Stomach smooth muscle (tissue), 2 donors: ENCODE data around the gene TFAP2A.

Experiments
- H3K27ac ChIP-seq: one replicate; pipeline ENCODE4 v1.7.0; 2013; ENCODE audit warnings: mild to moderate bottlenecking, low read length, inconsistent platforms
- H3K27me3 ChIP-seq, 2 donors: one replicate each; pipeline ENCODE4 v1.7.0; 2013; ENCODE audit warnings: low read length in 2 of 2; ENCODE audit not compliant: insufficient read depth in 2 of 2, control insufficient read depth in 1 of 2
- H3K36me3 ChIP-seq, 2 donors: one replicate each; pipeline ENCODE4 v1.7.0; 2013; ENCODE audit warnings: low read length in 2 of 2; ENCODE audit not compliant: control insufficient read depth in 2 of 2, insufficient read depth in 2 of 2
- H3K4me1 ChIP-seq: one replicate; pipeline ENCODE4 v1.7.0; 2013; ENCODE audit warnings: low read length; ENCODE audit not compliant: control insufficient read depth, insufficient read depth
- H3K4me3 ChIP-seq, 2 donors: one replicate each; pipeline ENCODE4 v1.7.0; 2013; ENCODE audit warnings: low read length in 2 of 2
- H3K9ac ChIP-seq, 2 donors: one replicate each; pipeline ENCODE4 v1.7.0; 2013; ENCODE audit warnings: low read length in 2 of 2, mild to moderate bottlenecking in 1 of 2
- H3K9me3 ChIP-seq, 2 donors: one replicate each; pipeline ENCODE4 v1.7.0; 2013; ENCODE audit warnings: low read length in 2 of 2; ENCODE audit not compliant: control insufficient read depth in 2 of 2
- donor health status: healthy.
- donor health status: Pancreatic carcinoma.

TFAP2A gene

GRCh38 chr6:10386220-10386619, 28.7 kb downstream of the TFAP2A start:
- Histone ChIP-seq H3K4me1 (peaks cover 18% of the 10 kb centered on the region), H3K36me3 (no peaks in the 10 kb centered on the region), H3K4me3 (no peak overlapping the region), H3K27me3 (peaks cover 86 to 95% of the 10 kb centered on the region in 2 donors), H3K27ac (no peak overlapping the region), H3K9ac (no peak overlapping the region), H3K9me3 (peaks cover 0 to 7% of the 10 kb centered on the region in 2 donors)

- H3K4me1 ChIP-seq: peaks cover 17% of the 10 kb centered on the region
- H3K9ac ChIP-seq: no peak overlapping the region
- H3K27ac ChIP-seq: no peak overlapping the region
- no peaks in the 10 kb centered on the region for H3K36me3 ChIP-seq
- H3K4me3 ChIP-seq: no peak overlapping the region
- peaks cover 87 to 95% of the 10 kb centered on the region in 2 donors for H3K27me3 ChIP-seq
- peaks cover 0 to 7% of the 10 kb centered on the region in 2 donors for H3K9me3 ChIP-seq
Observed at GRCh38 chr6:10385524-10386132, 29.2 kb downstream of the TFAP2A start.

GRCh38 chr6:10384610-10385523, 30.0 kb downstream of the TFAP2A start:
- peaks cover 0 to 7% of the 10 kb centered on the region in 2 donors for H3K9me3 ChIP-seq
- peaks cover 11% of the 10 kb centered on the region for H3K4me1 ChIP-seq
- H3K27me3 ChIP-seq: peaks cover 80 to 90% of the 10 kb centered on the region in 2 donors
- H3K4me3 ChIP-seq: no peak overlapping the region
- no peak overlapping the region for H3K9ac ChIP-seq
- H3K27ac ChIP-seq: no peak overlapping the region
- H3K36me3 ChIP-seq: no peaks in the 10 kb centered on the region

- Histone ChIP-seq H3K4me3 (no peak overlapping the region), H3K4me1 (peaks cover 11% of the 10 kb centered on the region), H3K27ac (no peak overlapping the region)
Observed at GRCh38 chr6:10384091-10384609, 30.7 kb downstream of the TFAP2A start.

GRCh38 chr6:10383331-10384090, 31.4 kb downstream of the TFAP2A start:
- Histone ChIP-seq H3K9ac (no peak overlapping the region), H3K27ac (no peak overlapping the region), H3K27me3 (peaks cover 68 to 76% of the 10 kb centered on the region in 2 donors), H3K4me3 (no peak overlapping the region), H3K4me1 (peaks cover 11% of the 10 kb centered on the region), H3K36me3 (no peaks in the 10 kb centered on the region), H3K9me3 (peaks cover 0 to 5% of the 10 kb centered on the region in 2 donors)

More at GRCh38 chr6:10384091-10384609, 30.7 kb downstream of the TFAP2A start:
- H3K27me3 ChIP-seq: peaks cover 73 to 82% of the 10 kb centered on the region in 2 donors
- no peak overlapping the region for H3K9ac ChIP-seq
- H3K9me3 ChIP-seq: peaks cover 0 to 7% of the 10 kb centered on the region in 2 donors
- no peaks in the 10 kb centered on the region for H3K36me3 ChIP-seq

GRCh38 chr6:10382728-10383330, 32.0 kb downstream of the TFAP2A start:
- Histone ChIP-seq H3K36me3 (no peaks in the 10 kb centered on the region), H3K9ac (no peak overlapping the region), H3K4me1 (peaks cover 11% of the 10 kb centered on the region), H3K27ac (no peak overlapping the region), H3K9me3 (no peaks in the 10 kb centered on the region), H3K27me3 (peaks cover 64 to 73% of the 10 kb centered on the region in 2 donors), H3K4me3 (no peak overlapping the region)

- no peak overlapping the region for H3K4me3 ChIP-seq
- peaks cover 11% of the 10 kb centered on the region for H3K4me1 ChIP-seq
- H3K36me3 ChIP-seq: no peaks in the 10 kb centered on the region
- no peak overlapping the region for H3K9ac ChIP-seq
- no peak overlapping the region for H3K27ac ChIP-seq
- H3K9me3 ChIP-seq: no peaks in the 10 kb centered on the region
- H3K27me3 ChIP-seq: peaks cover 60 to 68% of the 10 kb centered on the region in 2 donors
Observed at GRCh38 chr6:10382322-10382721, 32.6 kb downstream of the TFAP2A start.

GRCh38 chr6:10381830-10382208, 33.1 kb downstream of the TFAP2A start:
- peaks cover 11% of the 10 kb centered on the region for H3K4me1 ChIP-seq
- no peaks in the 10 kb centered on the region for H3K9me3 ChIP-seq
- no peaks in the 10 kb centered on the region for H3K36me3 ChIP-seq
- H3K27ac ChIP-seq: no peak overlapping the region
- H3K9ac ChIP-seq: no peak overlapping the region
- no peak overlapping the region for H3K4me3 ChIP-seq
- H3K27me3 ChIP-seq: peaks cover 56 to 63% of the 10 kb centered on the region in 2 donors

- no peaks in the 10 kb centered on the region for H3K9me3 ChIP-seq
- H3K36me3 ChIP-seq: no peaks in the 10 kb centered on the region
- no peak overlapping the region for H3K9ac ChIP-seq
- no peak overlapping the region for H3K27ac ChIP-seq
- H3K4me3 ChIP-seq: no peak overlapping the region
- peaks cover 52 to 58% of the 10 kb centered on the region in 2 donors for H3K27me3 ChIP-seq
- H3K4me1 ChIP-seq: peaks cover 11% of the 10 kb centered on the region
Observed at GRCh38 chr6:10381133-10381829, 33.6 kb downstream of the TFAP2A start.
